CD4-positive, alpha-beta T cell treated with Interferon alpha-2 for 1 hour (primary cell): ENCODE data around the gene PIK3AP1.
"Not testable (repeated sequence)": the region's sequence is repeated elsewhere in the genome, so short reads cannot be mapped to it uniquely, and the experiment has no call there.

Source experiments
- DNase-seq, 2 donors: peaks; one replicate each; pipeline ENCODE4 v3.0.0-alpha.2; 2020 to 2022

The PIK3AP1 gene

DNA sequence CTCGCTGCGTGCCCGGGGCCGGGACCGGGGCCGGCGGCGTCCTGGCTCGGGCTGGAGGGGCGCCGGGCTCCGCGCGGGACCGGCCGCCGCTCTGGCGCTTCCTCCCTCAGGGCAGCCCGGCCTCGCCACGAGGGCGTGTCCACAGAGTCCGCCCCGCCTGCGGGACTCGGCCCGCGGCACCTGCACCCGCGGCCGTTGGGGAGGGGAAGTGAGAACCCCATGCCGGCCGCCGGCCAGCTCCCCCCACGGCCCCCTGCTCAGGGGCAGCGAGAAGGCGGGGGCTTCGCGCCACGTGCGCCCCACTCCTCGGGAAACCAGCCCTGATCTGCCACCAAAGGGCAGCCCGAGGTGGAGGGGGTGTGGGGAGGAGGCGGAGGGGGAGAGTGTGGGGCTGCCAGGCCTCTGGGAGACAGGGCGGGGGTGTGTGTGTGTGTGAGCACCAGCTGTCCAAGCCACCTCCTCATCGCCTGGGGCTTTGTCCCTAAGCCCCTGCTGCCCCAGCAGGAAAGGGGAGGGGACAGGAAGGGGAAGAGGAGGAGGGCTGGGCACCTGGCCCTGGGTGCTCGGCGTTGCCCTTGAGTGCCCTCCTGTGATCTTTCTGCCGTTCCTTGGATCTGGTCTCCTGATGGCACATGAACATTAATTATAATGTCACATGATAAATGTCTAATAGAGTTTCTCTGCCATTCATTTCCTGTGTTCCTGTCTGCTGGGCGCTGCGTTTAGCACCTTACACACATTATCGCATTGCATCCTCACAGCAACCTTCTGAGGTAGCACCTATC lies at the start of gene PIK3AP1:
PIK3AP1 (minus strand) TSS at position 93 of the 785 bp plus-strand sequence. CDS start 120 bp downstream, outside the sequence.
- DNase-seq = peak; percentile 55 to 60

DNA sequence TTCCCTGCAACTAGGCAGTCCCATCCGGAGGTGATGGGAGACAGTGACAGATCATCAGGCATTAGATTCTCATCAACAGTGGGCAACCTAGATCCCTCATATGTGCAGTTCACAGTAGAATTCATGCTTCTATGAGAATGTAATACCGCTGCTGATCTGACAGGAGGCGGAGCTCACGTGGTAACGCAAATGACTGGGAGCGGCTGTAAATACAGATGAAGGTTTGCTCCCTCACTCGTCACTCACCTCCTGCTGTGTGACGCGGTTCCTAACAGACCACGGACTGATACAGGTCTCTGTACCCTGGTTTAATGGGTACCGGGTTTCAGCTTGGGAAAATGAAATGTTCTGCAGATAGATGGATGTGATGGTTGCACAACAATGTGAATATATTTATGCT lies 47.8 kb upstream of the PIK3AP1 start:
- no peak for DNase-seq

- no peak for DNase-seq
Observed at GRCh38 chr10:96767611-96768010, 47.3 kb upstream of the PIK3AP1 start.

DNA sequence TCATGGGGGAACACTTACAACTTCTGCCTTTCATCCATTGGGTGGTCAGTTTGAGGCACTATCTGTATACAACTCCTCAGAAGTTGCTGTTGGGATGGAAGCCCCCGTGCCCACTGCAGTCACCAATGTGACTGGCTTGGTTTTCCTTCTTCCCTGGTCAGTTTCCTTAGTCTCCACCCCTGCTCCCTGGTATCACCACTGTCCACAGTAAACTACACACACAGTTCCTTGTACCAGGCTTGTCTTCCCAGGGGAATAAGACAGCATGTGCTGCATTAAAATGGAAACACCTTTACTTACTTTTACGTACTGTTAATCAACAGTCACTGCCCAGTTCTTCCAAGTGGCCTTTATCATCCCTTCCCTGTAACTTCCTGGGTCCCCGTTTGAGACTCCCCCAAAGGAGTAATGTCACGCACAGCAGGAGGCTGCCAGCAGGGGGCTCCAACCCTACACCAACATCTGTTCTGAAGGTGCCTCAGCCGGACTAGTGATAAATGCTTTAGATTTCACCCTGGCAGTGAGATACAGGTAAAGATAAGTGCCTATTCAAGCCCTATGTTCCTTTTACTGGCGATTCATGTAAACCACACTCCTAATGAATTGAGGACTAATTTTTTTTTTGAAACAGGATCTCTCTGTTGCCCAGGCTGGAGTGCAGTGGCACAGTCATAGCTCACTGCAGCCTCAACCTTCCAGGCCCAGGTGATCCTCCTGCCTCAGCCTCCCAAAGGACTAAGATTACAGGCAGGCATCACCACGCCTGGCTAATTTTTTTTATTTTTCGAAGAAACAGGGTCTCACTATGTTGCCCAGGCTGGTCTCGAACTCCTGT lies 45.3 kb upstream of the PIK3AP1 start:
- peak; percentile 74 to 80 for DNase-seq

GRCh38 chr10:96764425-96765060 lies 44.2 kb upstream of the PIK3AP1 start:
- no peak for DNase-seq

DNA sequence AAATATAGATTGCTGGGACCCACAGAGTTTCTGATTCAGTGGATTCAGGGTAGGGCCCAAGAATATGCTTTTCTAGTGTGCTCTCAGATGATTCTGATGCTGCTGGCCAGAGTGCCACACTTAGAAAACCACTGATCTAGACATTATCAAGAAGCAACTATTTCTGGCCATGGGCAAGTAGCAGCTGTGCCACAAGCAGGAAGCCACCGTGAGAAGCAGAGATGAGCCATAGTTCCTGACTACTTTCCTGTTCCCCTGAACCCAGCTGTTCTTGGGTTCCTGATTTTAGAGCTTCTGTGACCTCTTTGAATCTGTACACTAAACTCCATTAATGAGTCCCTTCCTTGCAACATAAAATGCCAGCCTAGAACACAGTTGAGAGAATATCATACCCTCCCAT lies 38.1 kb upstream of the PIK3AP1 start:
- peak; percentile 11 to 23 for DNase-seq

DNA sequence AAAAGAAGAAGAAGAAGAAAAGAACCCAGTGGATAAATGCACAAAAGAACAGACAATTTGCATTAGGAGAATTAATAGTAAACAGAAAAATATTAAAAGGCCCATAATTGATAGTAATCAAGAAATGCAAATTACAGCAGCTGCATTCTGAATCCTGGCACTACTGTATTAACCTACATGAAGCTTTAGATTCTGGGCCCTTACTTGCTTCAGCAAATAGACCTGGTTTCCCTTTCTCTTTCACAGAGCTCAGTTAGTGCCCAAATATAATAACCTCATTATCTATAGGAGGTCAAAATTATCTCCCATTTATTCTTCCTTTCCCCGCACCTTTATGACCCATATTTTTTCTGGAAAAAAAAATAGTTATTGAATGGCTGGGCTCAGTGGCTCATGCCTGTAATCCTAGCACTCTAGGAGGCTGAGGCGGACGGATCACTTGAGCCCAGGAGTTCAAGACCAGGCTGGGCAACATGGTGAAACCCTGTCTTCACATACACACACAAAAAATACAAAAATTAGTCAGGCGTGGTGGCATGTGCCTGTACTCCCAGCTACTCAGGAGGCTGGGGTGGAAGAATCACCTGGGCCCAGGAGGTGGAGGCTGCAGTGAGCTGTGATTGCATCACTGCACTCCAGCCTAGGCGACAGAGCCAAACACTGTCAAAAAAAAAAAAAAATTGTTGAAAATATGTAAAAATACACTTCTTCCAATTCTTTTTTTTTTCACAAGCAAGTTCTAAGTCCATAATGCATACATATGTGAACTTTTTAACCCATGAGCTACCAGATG lies 36.0 kb upstream of the PIK3AP1 start:
- DNase-seq = no peak

- DNase-seq = no peak
Observed at GRCh38 chr10:96753956-96754355, 33.6 kb upstream of the PIK3AP1 start.

GRCh38 chr10:96752375-96752774 lies 32.1 kb upstream of the PIK3AP1 start:
- no peak for DNase-seq

- not testable (repeated sequence) for DNase-seq
Observed at GRCh38 chr10:96750316-96750715, 30.0 kb upstream of the PIK3AP1 start.

GRCh38 chr10:96747734-96748550 lies 27.6 kb upstream of the PIK3AP1 start:
- peak; percentile 19 to 22 for DNase-seq

DNA sequence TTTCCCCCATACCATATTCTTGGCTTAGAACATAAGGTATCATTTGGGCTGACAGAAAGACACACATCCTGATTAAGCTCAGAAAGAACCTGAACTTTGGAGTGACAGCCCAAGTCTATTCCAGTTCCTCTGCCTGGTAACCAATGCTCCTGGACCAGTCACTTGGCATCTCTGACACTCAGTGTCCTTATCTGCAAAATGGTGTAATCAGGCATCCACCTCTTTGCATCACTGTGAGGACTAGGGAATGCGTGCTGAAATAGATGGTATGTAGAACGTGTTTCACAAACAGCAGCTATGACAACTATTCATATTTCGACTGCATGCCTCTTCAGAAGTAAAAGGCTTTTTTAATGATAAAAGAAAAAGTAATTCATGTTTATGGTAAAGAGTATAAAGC lies 26.2 kb upstream of the PIK3AP1 start:
- DNase-seq = no peak

DNA sequence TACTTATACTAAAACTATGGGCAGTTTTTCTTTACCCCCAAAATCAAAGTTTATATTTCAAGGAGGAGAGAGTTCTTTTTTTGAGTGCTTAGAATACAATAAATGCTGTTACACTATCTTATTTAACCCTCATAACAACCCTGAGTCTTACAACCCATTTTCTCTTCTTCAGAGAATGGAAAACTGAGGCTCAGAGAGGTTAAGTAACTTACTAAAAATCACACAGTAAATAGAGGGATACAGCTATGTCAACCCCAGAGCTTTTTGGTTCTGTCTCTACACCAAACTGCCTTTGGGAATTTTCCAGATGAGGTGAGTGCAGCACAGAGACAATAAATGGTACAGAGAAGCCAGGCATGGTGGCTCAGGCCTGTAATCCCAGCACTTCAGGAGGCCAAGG lies 25.6 kb upstream of the PIK3AP1 start:
- DNase-seq = no peak

DNA sequence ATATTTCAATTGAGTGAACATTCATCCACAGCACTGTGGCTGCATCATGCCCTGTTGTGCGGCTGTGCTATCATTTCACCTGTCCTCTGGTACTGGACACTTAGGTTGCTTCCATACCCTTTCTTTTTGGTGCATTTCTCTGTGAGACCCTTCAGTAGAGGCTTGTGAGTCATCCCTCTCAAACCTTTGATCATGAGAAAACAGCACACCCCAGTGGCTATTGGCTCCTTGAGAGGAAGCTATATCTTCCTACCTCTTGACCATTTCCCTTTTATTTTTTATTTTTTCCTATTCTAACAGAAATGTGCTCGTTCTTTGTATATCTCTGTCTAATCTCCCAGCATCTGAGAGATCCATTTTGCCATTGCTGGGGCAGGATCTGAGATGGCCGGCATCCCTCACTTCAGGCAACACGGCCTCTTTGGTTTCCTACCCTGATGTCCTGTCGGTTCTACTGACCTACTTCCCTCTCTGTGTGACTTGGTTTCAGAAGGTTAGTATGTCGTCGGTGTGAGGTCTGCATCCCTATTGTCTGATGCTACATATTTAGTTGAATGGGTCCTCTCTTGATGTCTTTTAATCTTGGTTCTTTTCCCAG lies 23.8 kb upstream of the PIK3AP1 start:
- DNase-seq = no peak

DNA sequence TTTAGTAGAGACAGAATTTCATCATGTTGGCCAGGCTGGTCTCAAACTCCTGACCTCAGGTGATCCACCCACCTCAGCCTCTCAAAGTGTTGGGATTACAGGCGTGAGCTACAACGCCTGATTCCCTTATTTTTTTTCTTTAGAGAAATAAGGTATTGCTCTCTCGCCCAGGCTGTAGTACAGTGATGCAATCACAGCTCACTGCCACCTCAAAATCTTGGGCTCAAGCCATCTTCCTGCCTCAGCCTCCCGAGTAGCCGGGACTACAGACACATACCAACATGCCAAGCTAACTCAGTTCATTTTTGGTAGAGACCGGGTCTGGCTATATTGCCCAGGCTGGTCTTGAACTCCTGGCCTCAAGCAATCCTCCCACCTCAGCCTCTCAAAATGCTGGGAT lies 21.2 kb upstream of the PIK3AP1 start:
- DNase-seq = not testable (repeated sequence)

- DNase-seq = peak in 1 of 2 donors; percentile 67
Observed at GRCh38 chr10:96740579-96741281, 20.4 kb upstream of the PIK3AP1 start.

DNA sequence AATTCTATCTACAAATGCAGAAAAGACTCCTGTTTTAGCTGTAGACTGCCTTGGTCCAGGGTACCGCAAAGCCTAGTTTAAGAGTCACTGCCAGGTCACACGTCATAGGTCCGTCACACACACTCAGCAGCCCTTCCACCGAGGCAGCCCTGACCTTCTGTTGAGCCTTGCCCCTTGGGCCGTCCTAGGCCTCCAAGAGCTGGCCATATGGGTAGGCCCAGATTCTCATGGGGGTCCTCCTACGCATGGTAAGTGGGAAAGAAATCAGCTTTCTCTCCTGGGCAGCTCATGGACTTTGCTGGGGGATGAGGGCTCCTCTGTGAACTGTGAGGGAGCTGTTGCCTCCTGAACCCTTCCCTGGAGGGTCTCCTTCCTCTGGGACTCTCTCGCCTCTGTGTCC lies 19.8 kb upstream of the PIK3AP1 start:
- no peak for DNase-seq

DNA sequence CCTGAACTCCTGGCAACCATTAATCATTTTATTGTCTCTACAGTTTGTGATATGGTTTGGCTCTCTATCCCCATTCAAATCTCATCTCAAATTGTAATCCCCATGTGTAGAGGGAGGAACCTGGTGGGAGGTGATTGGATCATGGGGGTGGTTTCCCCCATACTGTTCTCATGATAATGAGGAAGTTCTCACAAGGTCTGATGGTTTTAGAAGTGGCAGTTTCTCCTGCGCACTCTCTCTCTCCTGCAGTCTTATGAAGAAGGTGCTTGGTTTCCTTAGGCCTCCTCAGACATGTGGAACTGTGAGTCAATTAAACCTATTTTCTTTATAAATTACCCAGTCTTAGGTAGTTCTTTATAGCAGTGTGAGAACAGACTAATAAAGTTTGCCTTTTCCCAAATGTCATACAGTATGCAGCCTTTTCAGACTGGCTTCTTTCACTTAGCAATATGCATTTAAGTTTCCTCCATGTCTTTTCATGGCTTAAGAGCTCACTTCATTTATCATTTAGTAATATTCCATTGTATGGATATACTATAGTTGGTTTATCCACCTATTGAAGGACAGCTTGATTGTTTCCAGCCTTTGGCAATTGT lies 17.1 kb upstream of the PIK3AP1 start:
- peak in 1 of 2 donors; percentile 41 for DNase-seq

- DNase-seq = no peak
Observed at GRCh38 chr10:96724621-96725020, 4.3 kb upstream of the PIK3AP1 start.

DNA sequence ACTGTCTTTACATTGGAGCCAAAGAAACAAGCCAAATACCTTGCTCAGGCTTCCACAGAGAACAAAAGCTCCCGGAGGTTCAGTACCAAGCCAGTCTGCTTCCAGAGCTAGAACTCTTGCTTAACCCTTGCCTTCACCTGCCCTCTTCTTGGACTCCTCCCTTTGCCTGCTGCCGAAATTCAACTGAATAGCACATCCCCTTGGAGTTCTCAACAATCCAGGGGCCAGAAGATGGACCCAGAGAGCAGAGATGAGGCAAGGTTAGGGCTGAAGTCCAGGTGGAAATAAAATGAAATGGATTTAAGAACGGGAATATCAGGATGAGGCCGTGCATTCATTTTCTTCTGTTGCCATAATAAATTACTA lies 876 bp upstream of the PIK3AP1 start:
- no peak for DNase-seq
